GM12892 (cell line): ENCODE data around the gene SYT2.

Experiments
- POLR2A ChIP-seq: IDR thresholded peaks from 2 replicates; pipeline ENCODE4 v1.6.1; 2011; ENCODE audit warnings: low read depth, low read length, control low read depth
- POLR2AphosphoS5 ChIP-seq: IDR thresholded peaks from 2 replicates; pipeline ENCODE4 v1.6.1; 2011; ENCODE audit warnings: low read depth, low read length, control low read depth

GRCh38 chr1:202569393-202570322 is 140.6 kb downstream of the SYT2 start:
- TF ChIP-seq POLR2A = no peak
- no peak for TF ChIP-seq POLR2AphosphoS5
